Neural progenitor cell (in vitro differentiated cells): Measurements from ENCODE around the gene VAPA. TPM values are rescaled to one million over a fixed set of nuclear protein-coding genes. Genes with fewer than 3 reads are reported as not detected.
A peak's percentile ranks its signal among the peaks of the same experiment; 100 is the strongest.

ENCODE experiments used
- DNase-seq: peaks from one replicate; pipeline ENCODE4 v3.0.0-alpha.2; 2016; ENCODE audit warnings: low spot score
- H2AFZ ChIP-seq: fragments of 200-600 bp; sonication (generic); replicated peaks from 2 replicates; pipeline ENCODE4 v1.6.1; 2016; ENCODE audit warnings: antibody characterized with exemption
- H3F3A ChIP-seq: fragments of 200-600 bp; sonication (generic); 2 replicates; pipeline ENCODE4 v1.6.1; 2016; ENCODE audit warnings: antibody characterized with exemption, low read depth
- H3K27ac ChIP-seq: fragments of 200-600 bp; sonication (generic); 2 replicates; pipeline ENCODE4 v1.5.1; 2016; ENCODE audit warnings: mild to moderate bottlenecking
- H3K27me3 ChIP-seq: fragments of 200-600 bp; sonication (generic); 2 replicates; pipeline ENCODE4 v1.6.1; 2016; ENCODE audit warnings: mild to moderate bottlenecking, moderate library complexity
- H3K36me3 ChIP-seq: fragments of 200-600 bp; sonication (generic); 2 replicates; pipeline ENCODE4 v1.5.1; 2016
- H3K4me1 ChIP-seq: fragments of 200-600 bp; sonication (generic); 2 replicates; pipeline ENCODE4 v1.6.1; 2016; ENCODE audit warnings: mixed run types
- H3K4me2 ChIP-seq: fragments of 200-600 bp; sonication (generic); 2 replicates; pipeline ENCODE4 v1.6.1; 2016
- H3K4me3 ChIP-seq: fragments of 200-600 bp; sonication (generic); 2 replicates; pipeline ENCODE4 v1.5.1; 2016
- H3K79me2 ChIP-seq: fragments of 200-600 bp; sonication (generic); 2 replicates; pipeline ENCODE4 v1.6.1; 2016; ENCODE audit warnings: low read depth
- H3K9ac ChIP-seq: fragments of 200-600 bp; sonication (generic); 2 replicates; pipeline ENCODE4 v1.6.1; 2016
- H3K9me3 ChIP-seq: fragments of 200-600 bp; sonication (generic); 2 replicates; pipeline ENCODE4 v1.5.1; 2016; ENCODE audit warnings: low read depth
- H4K20me1 ChIP-seq: fragments of 200-600 bp; sonication (generic); 2 replicates; pipeline ENCODE4 v1.6.1; 2016; ENCODE audit warnings: low read depth
- H3K27ac Mint-ChIP-seq: 3 replicates; pipeline ENCODE4 v1.8.0; 2021; ENCODE audit warnings: mixed read lengths
- H3K27me3 Mint-ChIP-seq: 2 replicates; pipeline ENCODE4 v1.8.0; 2022; ENCODE audit warnings: low read depth, mild to moderate bottlenecking, inconsistent platforms, moderate library complexity, mixed read lengths; ENCODE audit not compliant: insufficient read depth
- H3K36me3 Mint-ChIP-seq: 3 replicates; pipeline ENCODE4 v1.8.0; 2021; ENCODE audit warnings: mixed read lengths
- H3K4me1 Mint-ChIP-seq: 3 replicates; pipeline ENCODE4 v1.8.0; 2021; ENCODE audit warnings: mixed read lengths
- H3K4me3 Mint-ChIP-seq: 3 replicates; pipeline ENCODE4 v1.8.0; 2021; ENCODE audit warnings: mild to moderate bottlenecking, moderate library complexity, mixed read lengths
- H3K9me3 Mint-ChIP-seq: 3 replicates; pipeline ENCODE4 v1.8.0; 2020; ENCODE audit warnings: mixed read lengths
- EZH2 ChIP-seq: fragments of 200-600 bp; sonication (generic); IDR thresholded peaks from 2 replicates; pipeline ENCODE4 v1.6.1; 2017; ENCODE audit warnings: antibody characterized with exemption, mild to moderate bottlenecking, moderate library complexity
- EZH2phosphoT487 ChIP-seq: fragments of 200-600 bp; sonication (generic); IDR thresholded peaks from 2 replicates; pipeline ENCODE4 v1.6.1; 2017; ENCODE audit warnings: antibody characterized with exemption
- total RNA-seq: library from RNA; depleted of rRNA; stranded (reverse); fragments of >200 nt; gene quantifications from 2 replicates; pipeline ENCODE4 v1.2.3, GENCODE V29; 2015; ENCODE audit warnings: low replicate concordance
- TF ChIP-seq, protein P1 (sequence below): fragments of 200-600 bp; sonication (generic); IDR thresholded peaks from 2 replicates; pipeline ENCODE4 v1.5.1; 2017; ENCODE audit warnings: antibody characterized with exemption, mild to moderate bottlenecking

VAPA gene
- total RNA-seq, 1 donor from 2014 or later, result 285 TPM

DNA sequence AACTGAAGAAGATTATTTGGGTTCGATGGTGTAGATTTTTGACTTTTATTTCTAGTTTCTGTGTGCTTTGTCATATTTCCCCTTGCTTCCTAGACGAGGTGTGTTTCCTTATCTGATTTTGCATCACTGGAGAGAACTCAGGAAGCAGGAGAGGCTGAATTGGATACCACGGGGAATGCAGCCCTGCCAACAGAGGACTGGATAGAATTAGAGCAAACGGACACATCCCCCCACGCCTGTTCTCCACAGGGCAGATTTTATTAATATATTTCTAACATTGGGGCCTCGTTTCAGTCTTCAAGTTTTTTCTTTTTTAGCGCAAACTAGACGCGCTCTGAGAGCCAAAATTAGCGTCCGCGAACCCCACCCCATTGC is 678 bp upstream of the VAPA start:
- Mint-ChIP-seq H3K4me1 (peaks cover 21% of the 10 kb centered on the region), H3K27ac (peak overlapping the region; percentile 89), H3K36me3 (peaks cover 2% of the 10 kb centered on the region), H3K4me3 (peak overlapping the region; percentile 91), H3K9me3 (no peaks in the 10 kb centered on the region), H3K27me3 (no peaks in the 10 kb centered on the region)
- H3K9me3 ChIP-seq, result no peaks in the 10 kb centered on the region
- no peak for DNase-seq
- peaks cover 36% of the 10 kb centered on the region for H4K20me1 ChIP-seq
- H3K27ac ChIP-seq, result no peak overlapping the region
- TF ChIP-seq, protein P1, sequence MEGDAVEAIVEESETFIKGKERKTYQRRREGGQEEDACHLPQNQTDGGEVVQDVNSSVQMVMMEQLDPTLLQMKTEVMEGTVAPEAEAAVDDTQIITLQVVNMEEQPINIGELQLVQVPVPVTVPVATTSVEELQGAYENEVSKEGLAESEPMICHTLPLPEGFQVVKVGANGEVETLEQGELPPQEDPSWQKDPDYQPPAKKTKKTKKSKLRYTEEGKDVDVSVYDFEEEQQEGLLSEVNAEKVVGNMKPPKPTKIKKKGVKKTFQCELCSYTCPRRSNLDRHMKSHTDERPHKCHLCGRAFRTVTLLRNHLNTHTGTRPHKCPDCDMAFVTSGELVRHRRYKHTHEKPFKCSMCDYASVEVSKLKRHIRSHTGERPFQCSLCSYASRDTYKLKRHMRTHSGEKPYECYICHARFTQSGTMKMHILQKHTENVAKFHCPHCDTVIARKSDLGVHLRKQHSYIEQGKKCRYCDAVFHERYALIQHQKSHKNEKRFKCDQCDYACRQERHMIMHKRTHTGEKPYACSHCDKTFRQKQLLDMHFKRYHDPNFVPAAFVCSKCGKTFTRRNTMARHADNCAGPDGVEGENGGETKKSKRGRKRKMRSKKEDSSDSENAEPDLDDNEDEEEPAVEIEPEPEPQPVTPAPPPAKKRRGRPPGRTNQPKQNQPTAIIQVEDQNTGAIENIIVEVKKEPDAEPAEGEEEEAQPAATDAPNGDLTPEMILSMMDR, result no peak
- TF ChIP-seq EZH2 (no peak), EZH2phosphoT487 (no peak)
- no peak overlapping the region for H3K9ac ChIP-seq
- no peaks in the 10 kb centered on the region for H3F3A ChIP-seq
- H2AFZ ChIP-seq, result peak overlapping the region; percentile 94
- H3K4me2 ChIP-seq, result peak overlapping the region; percentile 73
- H3K36me3 ChIP-seq, result no peaks in the 10 kb centered on the region
- no peaks in the 10 kb centered on the region for H3K27me3 ChIP-seq
- H3K4me3 ChIP-seq, result peak overlapping the region; percentile 73
- peaks cover 21% of the 10 kb centered on the region for H3K4me1 ChIP-seq
- peaks cover 39% of the 10 kb centered on the region for H3K79me2 ChIP-seq

DNA sequence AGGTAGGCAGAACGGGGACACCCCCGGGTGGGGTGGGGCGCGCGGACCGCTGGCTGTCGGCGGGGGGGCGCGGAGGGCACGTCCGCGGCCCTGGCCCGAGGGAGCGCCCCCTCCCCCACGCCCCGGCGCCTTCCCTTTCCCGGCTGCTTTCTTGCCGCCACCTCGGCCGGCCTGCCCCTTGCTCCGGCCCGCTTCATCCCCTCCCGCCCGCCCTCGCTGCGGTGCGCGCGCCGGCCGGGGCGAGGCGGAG is 443 bp downstream of the VAPA start:
- Histone ChIP-seq H2AFZ (peak overlapping the region; percentile 94), H3K79me2 (peaks cover 51% of the 10 kb centered on the region), H3K9me3 (no peaks in the 10 kb centered on the region), H3K27ac (peak overlapping the region; percentile 85), H3K9ac (peak overlapping the region; percentile 84), H3F3A (no peaks in the 10 kb centered on the region), H3K36me3 (no peaks in the 10 kb centered on the region), H3K4me2 (peak overlapping the region; percentile 83), H3K4me1 (peaks cover 21% of the 10 kb centered on the region), H4K20me1 (peaks cover 47% of the 10 kb centered on the region), H3K4me3 (peak overlapping the region; percentile 73), H3K27me3 (no peaks in the 10 kb centered on the region)
- Mint-ChIP-seq H3K4me3 (peak overlapping the region; percentile 91), H3K9me3 (no peaks in the 10 kb centered on the region), H3K4me1 (peaks cover 21% of the 10 kb centered on the region), H3K36me3 (peaks cover 2% of the 10 kb centered on the region), H3K27me3 (no peaks in the 10 kb centered on the region), H3K27ac (no peak overlapping the region)
- peak; percentile 79 for DNase-seq
- no peak for TF ChIP-seq EZH2

DNA sequence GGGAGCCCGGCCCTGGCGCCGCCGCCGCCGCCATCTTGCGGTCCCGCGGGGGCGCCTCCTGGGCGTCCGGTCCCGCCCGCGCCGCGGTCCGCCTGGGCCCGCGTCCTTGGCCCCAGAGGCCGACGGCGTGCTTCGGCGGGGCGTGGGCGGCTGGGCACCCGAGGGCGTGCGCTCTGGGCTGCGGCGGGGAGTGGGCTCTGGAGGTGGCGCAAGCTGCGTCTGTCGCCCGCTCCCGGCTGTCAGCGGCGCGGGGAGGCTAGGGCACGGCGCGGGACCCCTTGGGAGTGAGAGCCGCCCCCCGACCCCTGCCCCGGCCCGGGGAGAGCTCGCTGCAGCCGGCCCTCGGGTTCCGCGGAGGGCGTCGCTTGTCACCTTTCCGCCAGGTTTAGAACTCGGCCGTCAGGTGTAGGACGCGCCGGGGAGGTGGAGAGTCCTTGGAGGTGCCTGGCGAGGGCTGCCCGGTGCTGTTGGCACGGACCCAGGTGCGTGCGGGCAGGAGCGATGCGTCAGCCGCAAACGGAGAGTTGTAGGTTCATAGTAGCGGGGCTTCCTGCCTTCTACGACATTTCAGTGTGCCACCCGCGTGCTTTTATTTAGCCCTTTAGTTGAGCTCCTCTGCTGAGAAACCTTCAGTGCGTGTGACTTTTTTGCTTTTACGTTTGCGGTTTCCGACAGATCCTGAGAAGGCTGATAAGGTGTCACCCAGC is 921 bp downstream of the VAPA start:
- TF ChIP-seq, protein P1, result no peak
- TF ChIP-seq EZH2phosphoT487 (no peak), EZH2 (no peak)
- Histone ChIP-seq H3K27ac (peak overlapping the region; percentile 85), H3K4me1 (peaks cover 21% of the 10 kb centered on the region), H3F3A (no peaks in the 10 kb centered on the region), H4K20me1 (peaks cover 52% of the 10 kb centered on the region), H3K36me3 (no peaks in the 10 kb centered on the region), H2AFZ (no peak overlapping the region), H3K9ac (peak overlapping the region; percentile 75), H3K4me2 (peak overlapping the region; percentile 83), H3K79me2 (peaks cover 55% of the 10 kb centered on the region), H3K9me3 (no peaks in the 10 kb centered on the region), H3K4me3 (peak overlapping the region; percentile 73), H3K27me3 (no peaks in the 10 kb centered on the region)
- peaks cover 21% of the 10 kb centered on the region for H3K4me1 Mint-ChIP-seq
- H3K9me3 Mint-ChIP-seq, result no peaks in the 10 kb centered on the region
- no peaks in the 10 kb centered on the region for H3K27me3 Mint-ChIP-seq
- DNase-seq, result peak; percentile 55
- H3K4me3 Mint-ChIP-seq, result peak overlapping the region; percentile 94
- peaks cover 2% of the 10 kb centered on the region for H3K36me3 Mint-ChIP-seq
- peak overlapping the region; percentile 48 for H3K27ac Mint-ChIP-seq

DNA sequence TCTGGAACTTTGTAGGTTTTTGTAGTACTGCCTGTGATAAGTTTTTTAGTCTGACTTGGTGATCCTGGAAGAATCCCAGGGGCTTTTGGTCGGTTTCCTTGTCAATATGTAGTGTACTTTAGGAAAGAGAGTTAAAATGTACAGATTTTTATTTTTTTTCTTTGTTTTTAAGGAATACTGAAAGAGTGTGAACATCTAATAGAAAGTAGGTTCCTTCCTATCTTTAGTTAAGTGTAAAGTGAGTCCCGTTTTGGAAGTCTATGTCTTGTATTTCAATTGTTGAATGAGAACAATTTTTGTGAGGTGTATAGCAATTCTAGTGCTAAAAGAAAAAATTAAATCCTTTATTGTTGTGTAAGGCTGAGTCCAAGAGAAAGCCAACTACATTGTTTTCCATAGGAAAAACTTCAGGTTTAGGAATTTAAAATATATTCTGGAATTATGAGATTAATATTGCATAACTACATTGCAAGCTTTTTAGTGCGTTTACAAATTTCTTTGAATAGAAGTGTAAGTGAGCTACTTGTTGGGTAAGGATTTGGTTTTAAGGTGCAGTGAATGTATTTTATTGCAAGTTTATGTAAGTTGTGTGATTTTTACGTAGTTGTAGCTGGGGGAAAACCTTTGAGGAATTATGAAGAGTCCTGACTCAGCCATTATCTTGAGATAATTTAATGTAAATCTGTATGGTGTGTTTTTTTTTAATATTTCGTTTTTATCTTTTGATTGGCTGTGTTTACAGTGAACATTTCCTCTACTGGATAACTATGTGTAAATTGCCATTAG is 1.7 kb downstream of the VAPA start:
- Histone ChIP-seq H3K27me3 (no peaks in the 10 kb centered on the region), H3K36me3 (no peaks in the 10 kb centered on the region), H3K4me2 (peak overlapping the region; percentile 83), H3K9ac (peak overlapping the region; percentile 75), H3F3A (no peaks in the 10 kb centered on the region), H3K79me2 (peaks cover 63% of the 10 kb centered on the region), H3K9me3 (no peaks in the 10 kb centered on the region), H3K4me1 (peaks cover 21% of the 10 kb centered on the region), H4K20me1 (peaks cover 59% of the 10 kb centered on the region), H3K27ac (no peak overlapping the region), H3K4me3 (peak overlapping the region; percentile 73), H2AFZ (no peak overlapping the region)
- Mint-ChIP-seq H3K4me1 (peaks cover 21% of the 10 kb centered on the region), H3K4me3 (peak overlapping the region; percentile 94), H3K27ac (peak overlapping the region; percentile 48), H3K36me3 (peaks cover 2% of the 10 kb centered on the region), H3K9me3 (no peaks in the 10 kb centered on the region), H3K27me3 (no peaks in the 10 kb centered on the region)
- DNase-seq, result no peak
- TF ChIP-seq, protein P1, result no peak
- no peak for TF ChIP-seq EZH2phosphoT487
- TF ChIP-seq EZH2, result no peak
